ENCODE data around the gene LY86.

Gene LY86

GRCh38 chr6:6682225-6682624, 93.7 kb downstream of the LY86 start:
- DNase-seq (ENCODE audit: low read depth): no peak

- DNase-seq (ENCODE audit: low read depth): no peak
Observed at GRCh38 chr6:6683969-6684833, 95.7 kb downstream of the LY86 start.

GRCh38 chr6:6685249-6686040, 96.9 kb downstream of the LY86 start:
- no peak for DNase-seq (ENCODE audit: low read depth)

GRCh38 chr6:6686176-6686575, 97.7 kb downstream of the LY86 start:
- no peak for DNase-seq (ENCODE audit: low read depth)

DNA sequence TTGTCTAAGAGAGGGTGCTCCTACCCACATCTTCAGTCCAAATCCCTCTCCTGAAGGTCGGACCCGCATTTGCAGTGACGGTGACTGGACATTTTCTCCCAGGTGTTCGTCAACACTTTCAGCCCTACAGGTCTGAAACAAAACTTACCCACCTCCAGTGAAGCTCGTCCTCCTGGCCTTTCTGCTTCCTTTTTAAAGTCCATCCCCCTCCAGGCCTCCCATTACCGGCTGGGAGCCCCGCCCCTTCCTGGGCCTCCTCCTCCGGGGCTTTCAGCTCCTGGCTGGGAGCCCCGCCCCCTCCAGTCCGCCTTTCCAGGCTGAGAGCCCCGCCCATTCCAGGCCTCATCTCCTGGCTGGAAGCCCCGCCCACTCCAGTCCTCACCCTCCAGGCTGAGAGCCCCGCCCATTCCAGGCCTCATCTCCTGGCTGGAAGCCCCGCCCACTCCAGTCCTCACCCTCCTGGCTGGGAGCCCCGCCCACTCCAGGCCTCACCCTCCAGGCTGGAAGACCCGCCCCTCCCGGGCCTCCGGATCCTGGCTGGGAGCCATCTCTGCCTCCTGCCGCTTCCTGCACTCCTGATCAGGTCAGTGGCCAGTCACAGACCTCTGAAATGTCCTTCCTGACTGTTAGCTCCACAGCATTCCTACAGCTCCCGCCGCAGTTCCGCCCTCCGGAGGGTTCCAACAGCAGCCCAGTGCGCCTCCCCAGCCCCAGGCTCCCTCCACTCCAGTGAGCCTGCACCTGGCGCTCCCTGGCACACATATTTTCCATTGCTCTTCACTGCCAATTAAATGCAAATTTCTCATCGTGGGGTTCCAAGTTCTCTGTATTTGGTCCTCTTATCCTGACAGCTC, 98.5 kb downstream of the LY86 start:
- no peak for DNase-seq (ENCODE audit: low read depth)

DNA sequence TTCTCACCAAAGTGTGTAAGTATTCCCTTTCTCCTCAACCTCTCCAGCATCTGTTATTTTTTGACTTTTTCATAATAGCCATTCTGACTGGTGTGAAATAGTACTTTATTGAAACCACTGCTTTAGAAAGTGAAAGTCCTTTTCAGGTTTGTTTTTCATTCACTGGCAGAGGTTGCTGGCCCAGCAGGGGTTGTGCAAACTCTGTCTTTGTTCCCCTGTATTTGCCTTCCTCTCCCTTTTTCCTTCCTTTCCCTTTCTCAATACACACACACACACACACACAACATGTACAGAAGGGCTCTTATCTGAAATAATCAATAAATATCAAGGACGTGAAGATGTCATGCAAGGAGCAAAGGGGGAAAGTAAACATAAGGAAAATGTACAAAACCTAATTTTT, 99.8 kb downstream of the LY86 start:
- no peak for DNase-seq (ENCODE audit: low read depth)

DNA sequence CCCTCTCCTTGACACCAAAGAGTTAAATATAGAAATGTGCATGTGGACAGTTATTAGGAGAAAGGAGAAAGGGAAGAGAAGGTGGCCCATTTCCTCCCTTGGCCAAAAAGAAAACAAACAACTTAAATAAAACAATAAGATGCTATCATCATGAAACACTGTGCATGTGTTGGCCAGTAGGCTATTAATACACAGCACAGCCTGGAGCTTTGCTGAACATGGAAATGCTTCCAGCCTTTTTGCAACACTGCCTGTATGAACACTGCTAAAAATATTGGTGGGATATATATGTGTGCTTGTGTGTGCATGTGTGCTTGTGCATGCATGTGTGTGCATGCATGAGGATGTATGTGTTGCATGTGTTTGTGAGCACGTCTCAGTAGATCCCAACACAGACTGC, 100.4 kb downstream of the LY86 start:
- no peak for DNase-seq (ENCODE audit: low read depth)

- no peak for DNase-seq (ENCODE audit: low read depth)
Observed at GRCh38 chr6:6689400-6690143, 101.1 kb downstream of the LY86 start.

DNA sequence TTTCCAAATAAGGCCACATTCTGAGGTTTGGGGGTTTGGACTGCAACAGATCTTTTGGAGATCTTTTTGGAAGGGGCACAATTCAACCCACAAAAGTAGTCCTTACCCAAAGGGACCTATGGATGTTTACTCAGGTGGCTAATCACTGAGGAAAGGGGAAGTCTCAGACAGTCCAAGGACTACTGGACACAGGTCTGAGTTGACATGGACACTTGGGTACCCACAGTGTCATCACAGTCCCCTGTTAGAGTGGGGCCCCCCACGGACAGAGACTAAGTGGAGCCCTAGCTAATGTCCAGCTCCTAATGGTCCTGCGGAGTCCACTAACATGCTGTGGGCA, 101.6 kb downstream of the LY86 start:
- no peak for DNase-seq (ENCODE audit: low read depth)

- DNase-seq (ENCODE audit: low read depth): no peak
Observed at GRCh38 chr6:6694368-6694780, 105.9 kb downstream of the LY86 start.

DNA sequence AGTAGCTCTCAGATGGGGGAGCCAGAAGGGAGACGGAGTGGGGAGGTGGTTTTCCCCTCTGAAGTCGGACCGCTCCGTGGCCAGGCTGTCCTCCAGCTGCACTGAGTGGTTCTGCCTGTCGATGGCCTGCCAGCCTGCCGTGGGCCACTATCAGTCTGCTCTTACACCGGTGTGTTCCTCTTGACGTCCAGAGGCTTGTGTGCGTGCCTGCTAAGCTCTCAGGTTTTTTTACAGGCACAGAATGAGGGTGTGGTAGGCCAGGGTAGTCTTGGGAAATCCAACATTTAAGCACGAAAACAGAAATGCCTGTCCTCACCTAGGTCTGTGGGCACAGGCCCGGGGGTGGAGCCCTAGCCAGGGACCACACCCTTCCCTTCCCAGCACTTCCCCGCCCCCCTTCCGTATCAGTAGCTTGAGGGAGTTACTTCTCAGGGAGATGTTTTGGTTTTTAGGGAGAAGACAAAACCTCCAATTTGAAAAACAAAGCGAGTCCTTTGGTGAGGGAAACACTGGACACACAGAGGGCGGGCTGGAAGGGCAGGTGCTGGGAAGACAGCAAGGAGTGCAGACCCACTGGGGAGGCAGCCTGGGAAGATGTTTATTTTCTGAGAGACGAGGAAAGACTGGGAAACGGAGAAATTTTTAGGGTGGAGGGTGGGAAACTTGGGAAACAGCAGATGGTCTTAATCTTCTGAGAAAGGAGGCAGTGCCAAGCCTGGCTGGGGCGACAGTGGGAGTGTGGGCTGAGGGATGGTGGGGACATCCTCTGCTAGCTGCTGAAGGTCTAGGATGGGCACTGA, 106.5 kb downstream of the LY86 start:
- DNase-seq (ENCODE audit: low read depth): no peak

DNA sequence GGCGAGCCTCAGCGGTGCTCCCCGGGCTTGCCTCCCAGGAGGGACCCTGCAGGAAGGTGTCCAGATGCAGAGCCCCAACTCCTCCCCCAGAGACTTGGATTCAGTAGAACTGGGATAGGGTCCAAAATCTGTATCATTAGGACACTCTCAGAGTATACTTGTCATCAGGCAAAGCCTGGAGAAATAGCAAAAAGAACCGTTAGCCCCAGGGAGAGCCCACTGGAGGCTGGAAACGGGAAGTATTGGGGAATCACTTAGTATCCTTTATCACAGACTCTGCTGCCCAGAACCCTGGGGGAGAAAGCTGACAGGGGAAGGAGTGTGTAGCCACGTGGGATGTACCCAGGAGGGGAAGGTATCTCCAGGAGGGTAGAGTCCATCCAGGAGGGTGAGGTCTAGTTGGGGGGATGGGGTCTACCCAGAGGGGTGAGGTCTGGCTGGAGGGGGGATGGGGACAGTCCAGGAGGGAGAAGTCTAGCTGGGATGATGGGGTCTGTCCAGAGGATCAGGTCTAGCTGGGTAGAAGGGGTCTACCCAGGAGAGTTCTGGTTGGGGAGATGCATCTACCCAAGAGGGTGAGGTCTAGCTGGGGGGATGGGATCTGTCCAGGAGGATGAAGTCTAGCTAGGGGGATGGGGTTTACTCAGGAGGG, 107.2 kb downstream of the LY86 start:
- DNase-seq (ENCODE audit: low read depth): no peak

- DNase-seq (ENCODE audit: low read depth): no peak
Observed at GRCh38 chr6:6696867-6697531, 108.5 kb downstream of the LY86 start.

GRCh38 chr6:6697620-6698019, 109.1 kb downstream of the LY86 start:
- no peak for DNase-seq (ENCODE audit: low read depth)

GRCh38 chr6:6699741-6700367, 111.3 kb downstream of the LY86 start:
- no peak for DNase-seq (ENCODE audit: low read depth)

DNA sequence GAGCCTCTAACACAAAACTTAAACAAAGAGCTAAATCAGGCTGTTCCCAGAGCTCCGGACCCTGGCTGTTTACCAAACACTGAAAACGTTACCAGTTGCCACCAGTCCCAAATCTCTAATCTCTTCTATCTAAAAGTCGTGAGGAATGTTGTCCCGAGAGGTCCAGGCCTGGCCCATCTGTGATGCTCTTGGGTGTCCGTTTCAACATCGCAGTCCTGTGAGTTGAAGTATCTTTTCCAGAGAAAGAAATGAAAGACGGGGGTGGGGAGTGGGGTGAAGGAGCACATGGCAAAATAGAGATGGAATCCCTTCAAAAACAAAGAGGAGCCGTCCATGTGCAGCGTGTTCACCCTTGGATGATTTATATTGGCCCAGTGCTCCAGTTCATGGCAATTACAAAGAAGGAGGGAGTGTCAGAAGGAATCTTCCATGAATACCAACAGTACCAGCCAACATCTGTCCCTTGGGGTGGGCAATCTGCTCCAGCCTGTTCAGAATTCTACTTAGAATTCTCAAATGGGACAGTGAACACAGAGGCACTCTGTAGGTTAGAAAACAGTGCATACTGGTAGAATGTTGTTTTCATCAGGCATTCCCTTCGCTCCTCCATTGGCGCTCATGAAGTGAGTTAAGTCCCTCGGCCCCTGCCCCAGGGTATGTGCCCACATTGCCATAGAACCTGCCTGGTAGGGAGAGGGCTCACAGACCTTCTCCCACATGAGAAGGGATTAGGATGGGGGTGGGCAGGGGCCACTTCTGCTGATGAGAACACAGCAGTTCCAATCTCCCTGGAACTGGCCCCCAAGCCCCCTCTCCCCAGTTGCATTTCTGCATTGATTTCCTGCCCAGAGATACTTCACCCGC, 112.1 kb downstream of the LY86 start:
- DNase-seq (ENCODE audit: low read depth): no peak

DNA sequence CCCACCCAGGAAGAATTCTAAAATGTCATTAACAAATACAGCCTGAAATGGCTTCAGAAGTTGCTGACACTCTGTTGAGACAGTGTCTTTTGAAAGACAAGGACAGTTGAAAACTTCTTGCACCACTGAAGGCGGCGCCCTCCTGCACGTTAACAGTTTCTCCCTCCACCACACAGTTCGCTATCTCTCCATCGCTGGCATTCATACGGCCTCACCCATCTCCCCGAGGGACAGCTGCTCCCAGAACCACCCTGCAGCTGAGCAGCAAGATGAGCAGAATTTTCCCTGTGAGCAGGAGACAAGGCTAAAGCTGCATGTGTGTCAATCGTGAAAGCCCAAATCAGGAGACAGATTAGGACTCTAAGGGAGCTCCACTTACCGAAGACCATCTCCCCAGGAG, 113.3 kb downstream of the LY86 start:
- no peak for DNase-seq (ENCODE audit: low read depth)

- no peak for DNase-seq (ENCODE audit: low read depth)
Observed at GRCh38 chr6:6703699-6704098, 115.2 kb downstream of the LY86 start.

Data from stimulated activated CD4-positive, alpha-beta T cell treated with anti-CD3 and anti-CD28 coated beads, Interleukin-2, amount 100 ng/mL, for 4 hours (primary cell).